ENCODE measurements around the gene ST14. TPM values are rescaled to one million over a fixed set of nuclear protein-coding genes. Genes with fewer than 3 reads are reported as not detected.

The ST14 gene
- total RNA-seq, 1 donor, result under 0.01 TPM

- H3K4me3 ChIP-seq (ENCODE audit: low read depth, low read length), result no peak overlapping the region
- no peak for TF ChIP-seq CTCF (IDR thresholded peaks at IDR 0.05; ENCODE audit: insufficient read depth, low read depth, low read length)
- no peak for DNase-seq (ENCODE audit: low read depth)
Measured at GRCh38 chr11:130183878-130184610, 24.5 kb downstream of the ST14 start.

- H3K4me3 ChIP-seq (ENCODE audit: low read depth, low read length), result no peak overlapping the region
- TF ChIP-seq CTCF (IDR thresholded peaks at IDR 0.05; ENCODE audit: insufficient read depth, low read depth, low read length), result no peak
- no peak for DNase-seq (ENCODE audit: low read depth)
Measured at GRCh38 chr11:130187096-130187495, 27.5 kb downstream of the ST14 start.

- DNase-seq (ENCODE audit: low read depth), result no peak
- no peak overlapping the region for H3K4me3 ChIP-seq (ENCODE audit: low read depth, low read length)
- no peak for TF ChIP-seq CTCF (IDR thresholded peaks at IDR 0.05; ENCODE audit: insufficient read depth, low read depth, low read length)
Measured at GRCh38 chr11:130188047-130188446, 28.5 kb downstream of the ST14 start.

GRCh38 chr11:130188585-130189347 is 29.2 kb downstream of the ST14 start:
- TF ChIP-seq CTCF (IDR thresholded peaks at IDR 0.05; ENCODE audit: insufficient read depth, low read depth, low read length), result no peak
- no peak overlapping the region for H3K4me3 ChIP-seq (ENCODE audit: low read depth, low read length)
- DNase-seq (ENCODE audit: low read depth), result no peak

GRCh38 chr11:130189492-130190210 is 30.1 kb downstream of the ST14 start:
- TF ChIP-seq CTCF (IDR thresholded peaks at IDR 0.05; ENCODE audit: insufficient read depth, low read depth, low read length), result no peak
- no peak for DNase-seq (ENCODE audit: low read depth)
- no peak overlapping the region for H3K4me3 ChIP-seq (ENCODE audit: low read depth, low read length)

- no peak for TF ChIP-seq CTCF (IDR thresholded peaks at IDR 0.05; ENCODE audit: insufficient read depth, low read depth, low read length)
- H3K4me3 ChIP-seq (ENCODE audit: low read depth, low read length), result no peak overlapping the region
- DNase-seq (ENCODE audit: low read depth), result no peak
Measured at GRCh38 chr11:130190371-130190881, 30.8 kb downstream of the ST14 start.

All from fibroblast of villous mesenchyme (primary cell).